Thymus (tissue), 11 donors: ENCODE results near the gene FCER1G. TPM values are rescaled to one million over a fixed set of nuclear protein-coding genes. Genes with fewer than 3 reads are reported as not detected.

ENCODE experiments used
- DNase-seq, 9 donors: peaks; one replicate each; pipeline ENCODE4 v3.0.0-alpha.2; 2013; ENCODE audit warnings: low spot score in 9 of 9, low read depth in 6 of 9, missing footprints in 1 of 9
- H3K27ac ChIP-seq, 2 donors: one replicate each; pipeline ENCODE4 v1.5.1; 2013; ENCODE audit warnings: control low read depth in 1 of 2, low read depth in 1 of 2, low read length in 1 of 2, mild to moderate bottlenecking in 1 of 2, moderate library complexity in 1 of 2
- H3K27me3 ChIP-seq, 2 donors: one replicate each; pipeline ENCODE4 v1.5.1; 2013; ENCODE audit warnings: low read length in 1 of 2; ENCODE audit not compliant: control insufficient read depth in 2 of 2, insufficient read depth in 1 of 2
- H3K36me3 ChIP-seq, 2 donors: one replicate each; pipeline ENCODE4 v1.5.1; 2013; ENCODE audit warnings: low read length in 1 of 2, mild to moderate bottlenecking in 1 of 2, moderate library complexity in 1 of 2; ENCODE audit not compliant: control insufficient read depth in 2 of 2, insufficient read depth in 2 of 2
- H3K4me1 ChIP-seq, 2 donors: one replicate each; pipeline ENCODE4 v1.5.1; 2013; ENCODE audit warnings: low read length in 2 of 2; ENCODE audit not compliant: control insufficient read depth in 2 of 2, insufficient read depth in 2 of 2
- H3K4me3 ChIP-seq, 2 donors: one replicate each; pipeline ENCODE4 v1.5.1; 2013; ENCODE audit warnings: low read length in 2 of 2, control low read depth in 1 of 2, mild to moderate bottlenecking in 1 of 2
- H3K9me3 ChIP-seq, 2 donors: one replicate each; pipeline ENCODE4 v1.5.1; 2013; ENCODE audit warnings: low read length in 1 of 2, mild to moderate bottlenecking in 1 of 2; ENCODE audit not compliant: control insufficient read depth in 2 of 2, insufficient read depth in 1 of 2
- WGBS: extraction: QIAGEN DNeasy Blood & Tissue Kit; methylation state at CpG from one replicate; pipeline ENCODE4 v1.1.7; 2013; 5-methylcytosine and 5-hydroxymethylcytosine counted together
- polyA plus RNA-seq: library from polyadenylated mRNA; stranded (reverse); fragments of 200-250 nt; gene quantifications from one replicate; pipeline ENCODE4 v1.2.3, GENCODE V29; 2013
- total RNA-seq: library from RNA; stranded (reverse); fragments of 120-200 nt; gene quantifications from one replicate; pipeline ENCODE4 v1.2.4, GENCODE V29; 2013
- donor health status: healthy.

FCER1G gene
- total and polyA plus RNA-seq, 2 donors, result 24.0 to 262 TPM

DNA sequence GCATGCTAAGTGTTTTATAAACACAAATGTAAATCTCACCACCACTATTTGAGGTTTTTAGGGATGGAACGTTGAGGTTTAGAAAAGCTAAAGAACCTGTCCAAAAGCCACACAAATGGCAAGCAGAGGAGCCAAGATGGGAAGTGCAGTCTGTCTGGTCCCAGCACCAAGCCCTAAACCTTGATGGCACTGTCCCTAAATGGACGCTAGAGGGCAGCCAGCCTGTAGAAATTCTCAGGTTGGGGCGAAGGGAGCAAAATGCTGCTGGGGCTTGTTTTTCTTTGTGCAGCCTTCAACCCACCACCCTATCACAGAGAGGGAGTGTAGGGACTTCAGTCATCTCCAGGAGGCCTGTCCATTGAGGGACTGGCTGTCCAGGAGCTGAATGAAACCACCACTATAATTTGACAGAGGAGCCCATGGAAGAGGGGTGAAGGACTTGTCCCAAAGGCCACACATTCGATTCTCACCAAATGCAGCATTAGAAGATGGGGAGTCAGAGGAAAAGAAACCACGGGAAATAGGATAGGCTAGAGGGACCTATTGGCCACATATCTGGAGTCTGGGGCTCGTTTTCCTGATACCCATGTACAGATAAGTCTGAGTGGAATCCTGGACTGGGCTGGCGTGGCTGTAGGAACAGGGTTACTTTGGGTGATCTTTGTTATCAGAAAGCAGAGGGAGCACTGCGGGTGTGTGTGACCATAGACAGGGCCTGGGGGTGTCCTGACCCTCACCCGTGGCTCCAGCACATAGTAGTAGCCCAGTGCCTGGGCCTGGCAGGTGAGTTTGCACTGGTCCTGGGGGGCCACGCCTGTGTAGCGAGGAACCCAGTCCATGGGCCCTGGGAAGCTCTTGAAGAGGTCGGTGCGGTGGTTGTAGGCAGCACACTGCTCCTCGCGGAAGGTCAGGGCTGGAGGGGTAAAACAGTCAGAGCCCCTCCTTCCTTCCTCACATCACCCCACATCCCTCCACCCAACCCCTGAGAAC is 22.3 kb upstream of the FCER1G start:
- no peak overlapping the region for H3K27ac ChIP-seq
- WGBS, result 71% methylated on average over 15 of the region's 15 CpGs
- DNase-seq, result peak in 7 of 9 donors; percentile 56 to 87 (median 60)

DNA sequence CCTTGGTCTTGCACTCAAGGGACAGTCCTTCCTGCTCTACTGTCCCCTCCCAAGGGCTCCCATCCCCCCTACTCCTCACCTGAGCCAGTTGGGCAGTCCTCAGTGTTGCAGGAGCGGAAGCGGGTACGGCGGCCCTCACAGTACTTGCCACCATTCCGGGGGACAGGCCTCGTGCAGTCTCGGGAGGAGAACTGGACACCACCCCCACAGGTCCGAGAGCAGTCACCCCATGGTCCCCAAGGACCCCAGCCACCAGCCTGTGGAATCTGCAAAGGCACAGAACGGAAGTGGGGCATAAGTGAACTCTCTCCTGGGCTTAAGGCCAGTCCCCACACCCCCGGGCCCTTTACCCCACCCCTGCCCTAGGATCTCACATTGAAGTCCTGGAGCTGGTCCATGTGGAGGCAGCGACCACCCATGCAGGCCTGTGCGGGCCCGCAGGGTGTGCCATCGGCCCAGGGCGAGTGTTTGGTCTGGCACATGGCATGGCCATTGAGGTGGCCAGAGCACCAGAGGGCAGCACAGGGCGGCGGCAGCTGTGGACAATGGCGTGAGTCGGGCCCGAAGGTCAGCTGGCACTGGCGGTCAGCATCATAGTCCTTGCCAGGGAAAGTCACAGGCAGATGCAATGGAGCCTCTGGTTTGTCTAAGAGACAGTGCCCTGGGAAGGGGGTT is 21.4 kb upstream of the FCER1G start:
- 92% methylated on average over 21 of the region's 21 CpGs for WGBS
- Histone ChIP-seq H3K27me3 (peaks cover 0 to 4% of the 10 kb centered on the region in 2 donors), H3K36me3 (no peaks in the 10 kb centered on the region), H3K4me3 (no peak overlapping the region), H3K4me1 (peaks cover 0 to 11% of the 10 kb centered on the region in 2 donors), H3K9me3 (peaks cover 0 to 1% of the 10 kb centered on the region in 2 donors), H3K27ac (no peak overlapping the region)
- no peak for DNase-seq

More for the DNA sequence above, 22.3 kb upstream of the FCER1G start:
- Histone ChIP-seq H3K27me3 (peaks cover 0 to 2% of the 10 kb centered on the region in 2 donors), H3K36me3 (no peaks in the 10 kb centered on the region), H3K4me3 (no peak overlapping the region), H3K9me3 (peaks cover 0 to 1% of the 10 kb centered on the region in 2 donors), H3K4me1 (peaks cover 0 to 15% of the 10 kb centered on the region in 2 donors)

DNA sequence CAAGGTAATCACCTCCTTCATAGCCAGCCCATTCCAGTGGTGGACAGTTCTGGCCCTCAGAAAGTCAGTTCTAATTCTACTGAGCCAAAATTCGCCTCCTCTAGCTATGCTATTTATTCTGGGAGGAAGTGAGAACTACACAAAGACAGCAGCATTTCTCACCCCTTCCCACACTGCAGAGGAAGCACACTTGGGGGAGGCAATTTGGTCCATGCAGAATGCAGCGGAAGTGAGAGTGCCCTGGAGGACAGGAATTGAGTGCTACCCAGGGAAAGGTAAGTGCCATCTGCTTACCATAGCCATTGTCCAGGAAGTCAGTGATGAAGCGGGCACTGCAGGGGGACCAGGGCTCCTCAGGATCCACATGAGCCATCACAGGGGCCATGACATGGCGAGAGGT is 19.9 kb upstream of the FCER1G start:
- Histone ChIP-seq H3K27me3 (peaks cover 0 to 4% of the 10 kb centered on the region in 2 donors), H3K9me3 (peaks cover 0 to 1% of the 10 kb centered on the region in 2 donors), H3K4me1 (peaks cover 0 to 19% of the 10 kb centered on the region in 2 donors), H3K27ac (peak overlapping the region in 1 of 2 donors; percentile 9), H3K4me3 (no peak overlapping the region), H3K36me3 (no peaks in the 10 kb centered on the region)
- DNase-seq, result no peak
- 89% methylated on average over 4 of the region's 4 CpGs for WGBS

DNA sequence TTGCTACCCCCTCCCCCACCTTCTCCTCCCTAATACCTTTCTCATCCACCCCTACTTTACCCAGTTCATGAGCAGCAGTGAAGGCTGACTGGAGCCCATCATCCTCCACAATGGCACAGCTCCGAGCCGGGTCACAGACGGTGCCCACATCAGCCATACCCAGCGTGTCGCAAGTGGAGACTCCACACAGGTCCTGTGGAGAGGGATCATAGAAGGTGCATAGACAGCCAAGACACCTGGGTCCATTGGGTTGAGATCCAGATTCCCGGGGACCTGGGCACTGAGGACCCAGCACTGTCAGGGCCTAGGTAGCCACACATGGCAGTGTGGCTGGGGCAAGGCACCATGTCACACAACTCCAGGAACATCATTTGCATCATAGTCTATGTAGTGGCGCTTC is 19.0 kb upstream of the FCER1G start:
- H3K9me3 ChIP-seq, result peaks cover 0 to 1% of the 10 kb centered on the region in 2 donors
- 99% methylated on average over 7 of the region's 7 CpGs for WGBS
- peaks cover 0 to 4% of the 10 kb centered on the region in 2 donors for H3K27me3 ChIP-seq
- DNase-seq, result no peak
- no peak overlapping the region for H3K27ac ChIP-seq
- no peaks in the 10 kb centered on the region for H3K36me3 ChIP-seq
- peaks cover 0 to 29% of the 10 kb centered on the region in 2 donors for H3K4me1 ChIP-seq
- H3K4me3 ChIP-seq, result no peak overlapping the region

DNA sequence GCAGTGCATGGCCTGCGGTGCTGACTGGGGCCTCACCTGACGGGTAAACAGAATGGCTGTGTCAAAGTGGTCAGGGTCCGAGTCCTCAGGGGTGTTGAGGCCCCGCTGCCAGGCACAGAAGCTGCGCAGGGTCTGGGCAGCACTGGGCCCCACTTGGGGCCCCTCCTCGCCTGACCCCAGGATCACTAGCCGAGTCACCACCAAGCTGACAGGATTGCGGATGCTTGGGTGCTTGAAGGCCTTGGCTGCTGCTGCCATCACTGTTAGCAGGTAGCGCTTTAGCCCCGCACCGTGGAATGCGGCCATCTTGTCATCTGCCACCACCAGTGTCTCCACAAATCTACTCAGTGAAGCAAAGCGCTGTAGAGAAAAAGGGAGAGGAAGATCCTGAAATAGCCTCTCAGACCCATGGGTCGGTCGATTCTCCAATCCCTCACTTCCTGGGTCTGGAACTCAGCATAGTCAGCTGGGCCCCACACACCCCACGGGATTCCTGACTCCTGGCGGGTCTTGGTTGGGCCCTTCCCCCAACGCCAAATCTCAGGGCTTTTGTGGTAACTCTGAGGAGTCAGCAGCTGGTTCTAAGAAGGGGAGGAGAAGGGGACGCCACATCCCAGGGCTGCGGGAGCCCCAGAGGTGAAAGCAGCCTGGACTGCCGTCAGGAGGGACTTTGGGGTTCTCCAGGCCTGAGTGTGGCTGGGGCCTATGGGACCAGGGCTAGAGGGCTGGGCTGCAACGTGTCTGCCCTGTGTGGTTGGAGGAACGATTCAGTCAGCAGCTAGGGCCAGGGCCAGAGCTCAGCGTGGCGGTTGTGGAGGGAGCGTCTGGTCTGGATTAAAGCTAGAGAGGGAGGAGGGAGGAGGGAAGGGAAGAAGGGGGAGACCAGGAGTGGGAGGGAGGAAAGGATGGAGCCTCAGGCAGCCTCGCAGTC is 18.3 kb upstream of the FCER1G start:
- H3K27ac ChIP-seq, result no peak overlapping the region
- H3K36me3 ChIP-seq, result no peaks in the 10 kb centered on the region
- no peak overlapping the region for H3K4me3 ChIP-seq
- DNase-seq, result no peak
- H3K9me3 ChIP-seq, result peaks cover 1 to 5% of the 10 kb centered on the region in 2 donors
- H3K4me1 ChIP-seq, result peaks cover 4 to 35% of the 10 kb centered on the region in 2 donors
- peaks cover 0 to 2% of the 10 kb centered on the region in 2 donors for H3K27me3 ChIP-seq
- 93% methylated on average over 27 of the region's 27 CpGs for WGBS

DNA sequence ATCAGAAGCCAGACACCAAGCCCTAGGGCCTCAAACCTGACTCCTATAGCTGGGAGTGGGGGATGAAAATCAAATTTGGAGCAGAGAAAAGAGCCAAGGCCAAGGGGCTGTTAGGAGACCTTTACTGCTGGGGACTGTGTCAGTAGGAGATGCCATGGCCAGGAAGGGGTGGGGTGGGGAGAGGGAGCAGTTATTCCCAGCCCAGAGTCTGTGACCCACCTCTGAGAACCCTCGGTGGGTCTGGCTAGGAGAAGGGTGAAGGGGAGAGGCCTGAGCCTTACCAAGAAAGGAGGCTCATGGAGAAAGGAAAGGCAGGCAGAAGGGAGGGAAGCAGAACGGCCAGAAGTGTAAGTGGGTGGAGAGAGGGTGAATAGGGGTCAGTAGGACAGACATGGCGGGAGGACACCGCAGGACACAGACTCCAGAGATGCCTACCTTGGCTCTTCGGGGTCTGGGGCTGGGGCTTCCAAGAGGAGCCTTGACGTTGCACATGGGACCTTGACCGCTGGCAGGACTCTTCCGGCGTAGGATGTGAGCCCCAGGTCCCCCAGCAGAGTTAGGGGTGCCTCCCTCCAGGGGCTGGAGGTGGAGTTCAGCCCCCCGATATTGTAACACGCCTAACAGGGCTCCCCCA is 17.4 kb upstream of the FCER1G start:
- Histone ChIP-seq H3K27ac (no peak overlapping the region), H3K4me1 (peaks cover 6 to 35% of the 10 kb centered on the region in 2 donors), H3K4me3 (no peak overlapping the region), H3K27me3 (peaks cover 0 to 2% of the 10 kb centered on the region in 2 donors), H3K36me3 (no peaks in the 10 kb centered on the region), H3K9me3 (peaks cover 1 to 7% of the 10 kb centered on the region in 2 donors)
- WGBS, result 93% methylated on average over 11 of the region's 11 CpGs
- DNase-seq, result no peak

DNA sequence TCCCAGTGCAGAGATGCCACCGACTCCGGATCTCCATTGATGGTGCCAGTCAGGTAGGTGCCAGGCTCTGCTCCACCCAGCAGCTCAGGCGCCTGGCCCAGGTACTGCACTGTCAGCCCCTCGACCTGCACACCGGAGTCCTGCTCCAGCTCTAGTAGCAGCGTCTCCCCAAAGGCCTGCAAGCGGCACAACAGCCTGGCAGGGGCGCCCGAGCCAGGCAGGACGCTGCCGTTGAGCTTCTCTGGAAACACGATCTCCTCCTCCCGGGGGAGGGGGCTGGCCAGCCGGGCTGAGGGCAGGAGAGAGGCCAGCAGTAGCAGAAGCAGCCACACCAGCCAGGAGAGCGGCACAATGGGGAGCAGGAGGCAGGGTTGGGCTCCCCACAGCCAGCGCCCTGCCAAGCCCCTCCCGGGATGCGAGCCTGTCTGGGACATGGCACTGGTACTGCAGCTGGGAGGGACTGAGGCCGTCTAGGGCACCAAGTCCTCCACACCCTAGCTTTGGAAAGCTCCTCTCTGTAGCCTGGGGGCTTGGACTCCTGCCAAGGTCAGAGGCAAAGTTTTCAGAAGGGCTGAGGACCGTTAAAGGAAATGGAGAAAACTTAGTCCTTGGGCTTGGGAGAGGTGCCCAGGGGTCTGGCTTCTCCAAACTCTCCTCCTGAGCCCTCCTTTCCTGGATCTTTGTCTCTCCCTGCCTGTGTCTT is 16.8 kb upstream of the FCER1G start:
- no peak for DNase-seq
- Histone ChIP-seq H3K27ac (peak overlapping the region in 1 of 2 donors; percentile 28), H3K4me1 (peaks cover 12 to 39% of the 10 kb centered on the region in 2 donors), H3K9me3 (peaks cover 1 to 7% of the 10 kb centered on the region in 2 donors), H3K4me3 (no peak overlapping the region), H3K27me3 (peaks cover 0 to 2% of the 10 kb centered on the region in 2 donors), H3K36me3 (no peaks in the 10 kb centered on the region)
- WGBS, result 83% methylated on average over 20 of the region's 20 CpGs
